Gastrocnemius medialis (tissue), 4 donors: ENCODE results near the gene WDR5.

Experiments
- CTCF ChIP-seq, 5 experiments: fragments of 450-650 bp in 3 of 5; fragments of 200-600 bp in 2 of 5; sonication (generic) in 2 of 5; IDR thresholded peaks in 4 of 5; conservative IDR thresholded peaks in 1 of 5; 1 replicate in 4 of 5; 2 replicates in 1 of 5; pipeline ENCODE4 v1.5.1; 2016 to 2019; ENCODE audit warnings: antibody characterized with exemption in 5 of 5, mild to moderate bottlenecking in 3 of 5, moderate library complexity in 3 of 5
- POLR2A ChIP-seq, 2 donors: fragments of 450-650 bp; IDR thresholded peaks; one replicate each; pipeline ENCODE4 v1.6.1; 2017; ENCODE audit warnings: antibody characterized with exemption in 2 of 2, mild to moderate bottlenecking in 2 of 2, moderate library complexity in 2 of 2

- TF ChIP-seq CTCF (IDR thresholded peaks at IDR 0.05 in 4 of 5, conservative IDR thresholded peaks at IDR 0.05 in 1 of 5) (no peak), POLR2A (IDR thresholded peaks at IDR 0.05) (no peak)
Observed at GRCh38 chr9:134139081-134139480, 3.2 kb downstream of the WDR5 start.
